B cell (primary cell): Measurements from ENCODE around the gene SLC28A3. TPM values are rescaled to one million over a fixed set of nuclear protein-coding genes. Genes with fewer than 3 reads are reported as not detected.

ENCODE experiments used
- ATAC-seq: fragments of 200-7000 bp; cut with Tn5 transposase; one replicate; pipeline ENCODE4 v1.10.0; 2021; ENCODE audit warnings: low read depth, mild to moderate bottlenecking, moderate number of reproducible peaks, moderate library complexity
- CTCF ChIA-PET: fragments of 350-600 bp; sonication (Branson Sonifier 250); formaldehyde crosslinking; loops from one replicate; lab custom pipeline; 2021; ENCODE audit warnings: antibody characterized with exemption, inconsistent platforms; lab: Charles Lee
- POLR2A ChIA-PET: fragments of 350-600 bp; sonication (Branson Sonifier 250); formaldehyde crosslinking; loops from one replicate; lab custom pipeline; 2021; ENCODE audit warnings: antibody characterized with exemption; lab: Charles Lee
- DNase-seq: peaks from one replicate; pipeline ENCODE4 v3.0.0; 2013
- H2AFZ ChIP-seq: 2 replicates; pipeline ENCODE4 v1.6.1; 2012; ENCODE audit warnings: mild to moderate bottlenecking, low read depth, low read length; ENCODE audit not compliant: insufficient read depth, poor library complexity, severe bottlenecking
- H3K27ac ChIP-seq, 2 donors: 1 replicate in 1 of 2; 2 replicates in 1 of 2; pipeline ENCODE4 v1.5.1; 2012 to 2013; ENCODE audit warnings: low read length in 2 of 2, mild to moderate bottlenecking in 2 of 2, moderate library complexity in 1 of 2
- H3K27me3 ChIP-seq, 4 experiments: fragments of 200-600 bp in 1 of 4; sonication (generic) in 1 of 4; replicated peaks in 1 of 4; 1 replicate in 2 of 4; 2 replicates in 2 of 4; pipeline versions ENCODE4 v1.6.1 to v1.7.0; 2013 to 2016; ENCODE audit warnings: low read length in 3 of 4, mild to moderate bottlenecking in 2 of 4, mixed read lengths in 1 of 4, moderate library complexity in 1 of 4; ENCODE audit not compliant: insufficient read depth in 4 of 4, control insufficient read depth in 3 of 4; ENCODE audit errors: control extremely low read depth in 1 of 4
- H3K36me3 ChIP-seq, 2 experiments: replicated peaks in 1 of 2; 1 replicate in 1 of 2; 2 replicates in 1 of 2; pipeline versions ENCODE4 v1.6.1 to v1.7.1; 2013; ENCODE audit warnings: low read length in 1 of 2; ENCODE audit not compliant: insufficient read depth in 2 of 2, control insufficient read depth in 1 of 2; ENCODE audit errors: control extremely low read depth in 1 of 2, extremely low read depth in 1 of 2
- H3K4me1 ChIP-seq, 2 donors: fragments of 200-600 bp in 1 of 2; sonication (generic) in 1 of 2; 1 replicate in 1 of 2; 2 replicates in 1 of 2; pipeline versions ENCODE4 v1.5.1 to v1.6.1; 2013 to 2017; ENCODE audit warnings: low read length in 2 of 2; ENCODE audit not compliant: control insufficient read depth in 2 of 2, insufficient read depth in 2 of 2
- H3K4me2 ChIP-seq: replicated peaks from 2 replicates; pipeline ENCODE3; 2012; ENCODE audit warnings: mild to moderate bottlenecking, low read depth, low read length; ENCODE audit not compliant: poor library complexity, severe bottlenecking
- H3K4me3 ChIP-seq, 5 experiments: fragments of 200-600 bp in 1 of 5; sonication (generic) in 1 of 5; 1 replicate in 3 of 5; 2 replicates in 2 of 5; pipeline versions ENCODE4 v1.5.1 to v1.7.0; 2011 to 2016; ENCODE audit warnings: low read length in 4 of 5, mild to moderate bottlenecking in 4 of 5, low read depth in 2 of 5, control low read depth in 1 of 5, moderate library complexity in 1 of 5; ENCODE audit not compliant: insufficient read depth in 1 of 5; ENCODE audit errors: control extremely low read depth in 1 of 5, extremely low read depth in 1 of 5
- H3K79me2 ChIP-seq: fragments of 200-600 bp; sonication (generic); one replicate; pipeline ENCODE4 v1.6.0; 2016; ENCODE audit warnings: low read length; ENCODE audit not compliant: control insufficient read depth, insufficient read depth
- H3K9ac ChIP-seq: fragments of 200-600 bp; sonication (generic); 2 replicates; pipeline ENCODE4 v1.6.1; 2017; ENCODE audit warnings: mild to moderate bottlenecking, low read length, moderate library complexity
- H3K9me3 ChIP-seq, 3 donors: one replicate each; pipeline versions ENCODE4 v1.6.1 to v1.7.1; 2013; ENCODE audit warnings: low read length in 2 of 3; ENCODE audit not compliant: control insufficient read depth in 2 of 3, insufficient read depth in 1 of 3; ENCODE audit errors: control extremely low read depth in 1 of 3
- H4K20me1 ChIP-seq: 2 replicates; pipeline ENCODE4 v1.6.0; 2012; ENCODE audit warnings: mild to moderate bottlenecking, low read length; ENCODE audit not compliant: insufficient read depth, control insufficient read depth, poor library complexity, severe bottlenecking
- H3K27ac Mint-ChIP-seq: one replicate; pipeline ENCODE4 v1.8.0; 2021; ENCODE audit warnings: mixed read lengths
- H3K27me3 Mint-ChIP-seq: one replicate; pipeline ENCODE4 v1.8.0; 2021; ENCODE audit warnings: mixed read lengths
- H3K4me1 Mint-ChIP-seq: one replicate; pipeline ENCODE4 v1.8.0; 2021; ENCODE audit warnings: mixed read lengths
- H3K4me3 Mint-ChIP-seq: one replicate; pipeline ENCODE4 v1.8.0; 2021; ENCODE audit warnings: mixed read lengths
- H3K9me3 Mint-ChIP-seq: one replicate; pipeline ENCODE4 v1.8.0; 2022; ENCODE audit warnings: mixed read lengths; ENCODE audit not compliant: insufficient read depth
- CTCF ChIP-seq: fragments of 200-600 bp; IDR thresholded peaks from one replicate; pipeline ENCODE4 v1.8.0; 2022; ENCODE audit warnings: antibody characterized with exemption, mild to moderate bottlenecking
- EZH2 ChIP-seq: IDR thresholded peaks from 2 replicates; pipeline ENCODE4 v1.6.1; 2012; ENCODE audit warnings: borderline replicate concordance, low read depth, mild to moderate bottlenecking, moderate library complexity, low read length; ENCODE audit not compliant: insufficient read depth, poor library complexity, severe bottlenecking
- WGBS: methylation state at CpG from one replicate; pipeline ENCODE4 v1.1.5; 2013; ENCODE audit warnings: missing lambda C conversion rate; ENCODE audit not compliant: insufficient coverage; 5-methylcytosine and 5-hydroxymethylcytosine counted together
- intact Hi-C: fragments of 100-400 bp; cut with micrococcal nuclease; formaldehyde crosslinking; loops from one replicate; pipeline ENCODE4 v1.10.0; 2022
- polyA plus RNA-seq: library from polyadenylated mRNA; depleted of rRNA; stranded (reverse); fragments of >200 nt; gene quantifications from 2 replicates; pipeline ENCODE4 v1.2.3, GENCODE V29; 2012
- total RNA-seq, 2 donors: library from RNA; stranded (reverse); fragments of 120-200 nt in 1 of 2; gene quantifications; 1 replicate in 1 of 2; 2 replicates in 1 of 2; pipeline versions ENCODE4 v1.2.3 to v1.2.4, GENCODE V29; 2013 to 2022

Gene SLC28A3
- total and polyA plus RNA-seq, 2 donors (not counting 1 experiment from before 2014, with no cell fraction given) = not detected

DNA sequence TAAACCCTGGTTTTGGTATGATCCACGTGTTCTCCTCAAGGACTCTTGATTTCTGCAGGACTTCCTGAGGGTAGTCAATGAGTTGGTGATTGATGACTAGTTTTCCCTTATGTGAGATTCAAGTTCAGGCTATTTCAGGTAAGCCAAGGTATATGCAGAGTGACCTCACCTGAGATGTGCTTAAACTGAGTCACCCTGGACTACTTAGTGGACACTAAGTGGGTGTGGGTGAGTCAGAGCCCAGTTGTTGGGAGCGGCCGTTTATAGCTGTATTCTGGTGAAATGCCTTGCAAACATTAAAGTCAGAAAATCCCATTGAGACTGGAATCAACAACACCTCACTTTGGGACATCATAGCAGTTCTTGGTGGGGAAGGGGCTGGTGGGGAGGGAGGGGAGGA lies 62.9 kb downstream of the SLC28A3 start:
- Histone ChIP-seq H3K36me3 (no peaks in the 10 kb centered on the region), H2AFZ (no peak overlapping the region), H3K9me3 (no peaks in the 10 kb centered on the region), H3K4me3 (no peak overlapping the region), H3K79me2 (no peaks in the 10 kb centered on the region), H3K4me2 (no peak overlapping the region), H3K27me3 (peaks cover 0 to 9% (median 1%) of the 10 kb centered on the region in 4 experiments), H3K9ac (no peak overlapping the region), H3K27ac (no peak overlapping the region), H3K4me1 (no peaks in the 10 kb centered on the region), H4K20me1 (no peaks in the 10 kb centered on the region)
- intact Hi-C loops = no loop called here
- no peak for DNase-seq
- Mint-ChIP-seq H3K4me1 (no peaks in the 10 kb centered on the region), H3K4me3 (no peak overlapping the region), H3K27ac (no peak overlapping the region), H3K9me3 (no peaks in the 10 kb centered on the region), H3K27me3 (peaks cover 28% of the 10 kb centered on the region)
- WGBS = 71% methylated on average over 1 of the region's 3 CpGs
- TF ChIP-seq EZH2 (no peak), CTCF (no peak)
- ChIA-PET CTCF (interaction anchor here (1.6 kb wide), 1 partner anchor 17 kb away, joined by 4 read pairs; no protein-coding TSS in a partner anchor), POLR2A (no interaction called here)
- no peak for ATAC-seq

DNA sequence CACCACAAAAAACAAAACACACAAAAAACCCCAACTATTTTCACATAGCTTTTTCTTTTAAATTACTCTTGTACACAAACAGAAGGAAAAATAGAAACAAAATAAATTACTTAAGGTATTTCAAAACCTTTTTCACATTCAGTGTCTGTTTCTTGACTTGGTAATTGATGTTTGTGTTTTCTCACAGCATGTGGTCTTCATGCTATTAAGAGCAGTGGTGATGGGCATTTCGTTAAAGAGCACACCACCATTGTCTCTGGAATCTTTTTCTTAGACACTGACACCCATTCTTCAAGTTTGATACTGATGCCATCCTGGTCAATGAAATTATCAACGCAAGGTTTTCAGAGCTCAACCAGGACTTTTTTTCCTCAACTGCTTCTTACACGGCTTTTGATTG lies 63.8 kb downstream of the SLC28A3 start:
- H3K27ac Mint-ChIP-seq = no peak overlapping the region
- no peak overlapping the region for H3K4me3 Mint-ChIP-seq
- CTCF ChIA-PET = no interaction called here
- H3K27ac ChIP-seq = no peak overlapping the region
- POLR2A ChIA-PET = no interaction called here
- H3K27me3 Mint-ChIP-seq = peaks cover 30% of the 10 kb centered on the region
- intact Hi-C loops = no loop called here
- H3K9me3 ChIP-seq = no peaks in the 10 kb centered on the region
- no peak overlapping the region for H3K4me2 ChIP-seq
- peaks cover under 1% of the 10 kb centered on the region for H3K4me1 Mint-ChIP-seq
- no peaks in the 10 kb centered on the region for H4K20me1 ChIP-seq
- WGBS = 86% methylated on average over 1 of the region's 3 CpGs
- H3K79me2 ChIP-seq = no peaks in the 10 kb centered on the region
- no peak overlapping the region for H2AFZ ChIP-seq
- H3K4me1 ChIP-seq = peaks cover 5 to 6% of the 10 kb centered on the region in 2 donors
- no peak overlapping the region for H3K9ac ChIP-seq
- DNase-seq (no peak), ATAC-seq (no peak)
- no peaks in the 10 kb centered on the region for H3K36me3 ChIP-seq
- no peaks in the 10 kb centered on the region for H3K9me3 Mint-ChIP-seq
- peaks cover 0 to 9% (median 1%) of the 10 kb centered on the region in 4 experiments for H3K27me3 ChIP-seq
- TF ChIP-seq EZH2 (no peak), CTCF (no peak)
- H3K4me3 ChIP-seq = no peak overlapping the region
